Measurements from ENCODE around the gene CCDC148. TPM values are rescaled to one million over a fixed set of nuclear protein-coding genes. Genes with fewer than 3 reads are reported as not detected.

The CCDC148 gene
- total RNA-seq = 0.21 and 1.2 TPM in 2 replicates

GRCh38 chr2:158456309-158457066 is at the start of gene CCDC148, which contains the start of gene PKP4:
Gene CCDC148, minus strand, starts transcription at chr2:158456753. Its CDS starts 314 bp downstream, at chr2:158456439.
Gene PKP4, plus strand, starts transcription at chr2:158456952. Its CDS starts 76,233 bp downstream, at chr2:158533185.

Other genes starting within 250 kb of the CCDC148 start
- 38.8 and 49.2 TPM in 2 replicates for gene PKP4, start 199 bp upstream of the CCDC148 start, total RNA-seq

Data from tracheal epithelial cell (primary cell).